Measurements from ENCODE around the gene PRPS2.

PRPS2 gene

DNA sequence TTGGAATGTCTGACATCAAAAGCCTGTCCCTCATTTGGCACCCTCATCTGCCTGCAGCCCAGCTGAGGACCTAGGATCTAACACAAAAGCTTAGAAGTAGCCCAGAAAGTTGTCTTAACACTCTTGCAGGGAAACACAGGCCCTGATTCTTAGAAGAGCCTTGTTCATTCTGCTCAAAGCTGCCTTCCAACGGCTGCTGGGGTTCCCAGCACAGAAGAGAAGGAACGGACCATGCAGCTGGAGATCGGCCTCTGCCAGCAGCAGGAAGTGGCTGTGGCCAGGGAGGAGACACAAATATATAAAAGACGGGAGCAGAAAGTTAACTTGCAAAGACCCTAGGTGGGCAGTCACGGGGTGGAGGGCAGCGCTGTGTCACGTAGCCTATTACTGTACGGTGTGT is 20.4 kb downstream of the PRPS2 start:
- in situ Hi-C loops (cut with MboI; ENCODE audit: low sequenced_read_pairs), result no loop called here

DNA sequence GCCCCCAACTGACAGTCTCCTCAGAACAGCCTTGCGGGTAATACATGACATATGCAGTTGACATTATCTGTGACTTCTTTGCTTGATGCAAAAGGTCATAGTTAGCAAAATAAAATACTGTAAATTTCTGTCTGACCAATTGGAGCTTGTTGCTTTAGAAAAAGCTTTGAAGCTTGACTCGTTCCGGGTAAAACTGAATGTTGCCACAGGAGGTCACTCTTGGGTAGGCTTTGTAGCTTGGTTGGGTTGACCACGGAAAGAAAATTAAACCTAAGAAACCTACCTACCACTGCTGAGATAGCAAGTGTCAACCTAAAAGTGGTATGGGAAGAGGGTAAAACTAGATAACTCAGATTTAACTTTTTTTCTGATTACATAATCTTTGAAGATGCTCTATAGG is 23.2 kb downstream of the PRPS2 start:
- in situ Hi-C loops (cut with MboI; ENCODE audit: low sequenced_read_pairs), result no loop called here

DNA sequence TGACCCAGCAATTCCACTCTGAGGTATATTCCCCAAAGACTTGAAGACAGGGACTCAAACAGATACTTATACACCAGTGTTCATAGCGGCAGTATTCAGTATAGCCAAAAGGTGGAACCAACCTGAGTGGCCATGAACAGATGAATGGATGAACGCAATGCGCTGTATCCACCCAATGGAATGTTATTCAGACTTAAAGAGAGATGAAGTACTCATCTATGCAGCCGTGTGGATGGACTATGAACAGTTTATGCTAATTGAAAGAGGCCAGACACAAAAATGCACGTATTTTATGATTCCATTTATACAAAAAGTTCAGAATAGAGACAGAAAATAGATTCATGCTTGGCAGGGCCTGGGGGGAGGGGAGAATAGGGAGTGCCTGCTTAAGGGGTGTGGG is 26.3 kb downstream of the PRPS2 start:
- in situ Hi-C loops (cut with MboI; ENCODE audit: low sequenced_read_pairs), result no loop called here

DNA sequence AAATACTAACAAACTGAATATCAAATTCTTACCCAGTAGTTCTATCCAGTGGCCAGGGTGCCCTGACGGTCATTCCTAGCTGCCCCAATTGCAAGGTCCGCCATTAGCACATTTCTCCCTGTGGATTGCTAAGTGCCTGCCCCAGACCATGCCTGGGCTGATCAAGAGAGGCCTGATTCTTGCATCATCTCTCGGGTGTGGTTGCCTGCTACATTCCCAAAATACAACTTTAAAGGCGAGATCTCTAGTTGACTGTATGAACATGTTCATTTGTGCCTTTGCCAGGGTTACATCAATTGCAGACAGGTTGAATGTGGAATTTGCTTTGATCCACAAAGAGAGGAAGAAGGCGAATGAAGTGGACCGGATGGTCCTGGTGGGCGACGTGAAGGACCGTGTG is 28.0 kb downstream of the PRPS2 start:
- in situ Hi-C loops (cut with MboI; ENCODE audit: low sequenced_read_pairs), result no loop called here

DNA sequence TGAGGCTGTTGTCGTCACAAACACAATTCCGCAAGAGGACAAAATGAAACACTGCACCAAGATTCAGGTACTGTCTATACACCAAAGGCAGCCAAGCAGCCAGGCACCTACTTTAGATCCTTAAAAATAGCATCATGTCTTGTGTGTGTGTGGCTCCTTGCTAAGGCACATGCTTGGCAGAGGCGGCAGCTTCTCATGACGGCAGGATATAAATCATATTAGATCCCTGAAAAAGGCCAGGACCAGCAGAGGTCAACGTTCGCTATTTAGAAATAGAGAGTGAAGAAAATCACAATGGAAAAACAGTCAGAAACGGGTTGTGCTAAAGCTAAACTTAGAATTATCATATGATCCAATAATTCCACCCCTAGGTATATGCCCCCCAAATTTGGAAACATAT is 29.5 kb downstream of the PRPS2 start:
- in situ Hi-C loops (cut with MboI; ENCODE audit: low sequenced_read_pairs), result no loop called here

DNA sequence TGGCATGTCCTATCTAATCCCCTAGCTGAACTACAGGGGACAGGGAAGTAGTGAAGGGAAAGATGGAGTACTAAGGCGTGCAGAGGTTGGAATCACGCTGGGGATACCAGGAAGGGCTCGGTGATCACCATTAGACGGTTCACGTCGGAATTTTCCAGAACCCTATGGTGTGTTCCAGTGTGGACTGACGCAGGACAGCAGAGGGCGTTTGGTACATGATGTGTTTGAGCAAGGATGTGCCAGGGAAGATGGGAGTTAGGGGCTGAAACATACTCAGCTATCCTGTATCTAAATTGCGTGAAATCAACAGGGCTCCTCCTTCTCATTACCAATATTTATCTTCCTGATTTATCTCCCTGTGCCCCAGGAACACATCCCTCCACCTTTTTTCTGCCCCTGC is 33.7 kb downstream of the PRPS2 start:
- in situ Hi-C loops (cut with MboI; ENCODE audit: low sequenced_read_pairs), result no loop called here

DNA sequence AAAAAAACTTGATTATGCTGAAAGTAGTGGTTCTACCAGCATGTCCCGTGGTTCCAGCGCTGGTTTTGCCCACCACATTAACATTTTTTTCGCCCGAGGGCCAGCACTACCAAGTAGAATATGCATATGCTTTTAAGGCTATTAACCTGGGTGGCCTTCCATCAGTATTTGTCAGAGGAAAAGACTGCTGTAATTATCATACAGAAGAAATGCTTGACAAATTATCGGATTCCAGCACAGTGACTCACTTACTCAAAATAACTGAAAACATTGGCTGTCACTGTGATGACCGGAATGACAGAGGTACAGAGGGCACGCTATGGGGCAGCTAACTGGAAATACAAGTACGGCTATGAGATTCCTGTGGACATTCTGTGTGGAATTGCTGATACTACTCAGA is 34.6 kb downstream of the PRPS2 start:
- in situ Hi-C loops (cut with MboI; ENCODE audit: low sequenced_read_pairs), result no loop called here

DNA sequence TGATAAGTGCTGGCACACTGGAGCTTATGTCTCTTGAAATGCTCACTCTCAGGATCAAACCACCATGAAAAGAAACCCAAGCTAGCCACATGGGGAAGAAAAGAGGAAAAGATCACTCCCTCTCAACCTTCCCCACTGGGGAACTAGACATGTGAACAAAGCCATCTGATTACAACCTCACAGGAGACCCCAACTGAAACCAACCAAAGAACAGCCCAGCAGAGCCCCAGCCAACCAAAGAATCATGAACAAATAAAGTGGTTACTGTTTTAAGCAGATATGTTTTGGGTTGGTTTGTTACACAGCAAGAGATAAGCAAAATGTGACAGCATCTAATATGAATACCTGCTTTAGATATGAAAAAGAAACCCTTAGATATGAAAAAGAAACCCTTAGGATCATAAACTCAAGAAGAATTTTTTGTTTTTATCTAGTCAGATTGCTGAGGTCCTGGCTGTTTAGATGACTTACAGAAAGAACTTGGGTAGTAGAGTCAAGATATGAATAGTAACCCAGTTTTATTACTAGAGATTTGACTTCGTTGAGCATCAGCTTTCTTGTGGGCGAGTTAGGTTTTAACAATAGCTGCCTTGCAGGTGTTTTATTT is 52.0 kb downstream of the PRPS2 start:
- in situ Hi-C loops (cut with MboI; ENCODE audit: low sequenced_read_pairs), result no loop called here

DNA sequence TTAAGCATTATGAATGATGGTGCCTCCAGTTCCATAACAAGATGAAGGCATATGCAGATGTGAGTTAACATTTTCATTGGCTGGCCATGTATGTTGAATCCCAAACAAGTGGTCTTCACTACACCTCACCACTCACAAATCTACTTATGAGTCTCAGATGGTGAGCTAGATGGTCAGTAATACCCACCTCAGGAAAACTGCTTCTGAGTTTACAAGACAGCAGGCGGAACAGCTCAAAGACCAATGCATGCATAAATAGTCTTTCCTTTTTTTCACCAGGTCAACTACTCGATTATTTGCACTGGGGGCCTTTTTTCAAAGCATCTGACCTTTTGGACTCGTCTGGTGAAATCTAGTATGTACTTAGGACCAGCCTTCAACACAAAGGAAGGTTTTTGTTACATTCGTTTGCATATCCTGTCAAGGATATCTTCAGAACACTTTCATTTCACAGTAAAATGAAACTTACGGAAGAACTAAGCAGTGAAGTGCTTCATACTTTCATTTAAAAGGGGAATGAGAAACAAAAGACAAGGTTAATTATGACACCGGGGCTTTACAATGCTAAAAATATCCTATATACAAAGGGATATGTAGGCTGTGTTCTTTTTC is 52.6 kb downstream of the PRPS2 start:
- in situ Hi-C loops (cut with MboI; ENCODE audit: low sequenced_read_pairs), result no loop called here

DNA sequence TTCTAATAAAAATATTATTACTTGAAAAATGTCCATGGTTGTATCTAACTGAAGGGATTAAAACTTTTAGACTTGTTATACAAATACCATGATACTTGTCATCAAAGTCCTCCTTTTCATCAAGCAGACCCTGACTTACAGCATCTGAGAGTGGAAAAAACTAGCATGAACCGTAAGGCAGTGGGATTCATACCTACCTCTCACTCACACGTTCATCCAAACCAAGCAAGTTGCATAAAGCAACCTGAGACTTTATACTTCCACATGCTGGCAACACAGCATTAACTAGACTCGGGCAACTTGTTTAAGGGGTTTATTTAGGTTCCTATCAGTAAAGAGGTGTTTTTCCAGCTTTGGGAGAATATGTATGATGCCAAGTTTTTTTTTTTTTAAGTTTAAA is 53.1 kb downstream of the PRPS2 start:
- in situ Hi-C loops (cut with MboI; ENCODE audit: low sequenced_read_pairs), result no loop called here

DNA sequence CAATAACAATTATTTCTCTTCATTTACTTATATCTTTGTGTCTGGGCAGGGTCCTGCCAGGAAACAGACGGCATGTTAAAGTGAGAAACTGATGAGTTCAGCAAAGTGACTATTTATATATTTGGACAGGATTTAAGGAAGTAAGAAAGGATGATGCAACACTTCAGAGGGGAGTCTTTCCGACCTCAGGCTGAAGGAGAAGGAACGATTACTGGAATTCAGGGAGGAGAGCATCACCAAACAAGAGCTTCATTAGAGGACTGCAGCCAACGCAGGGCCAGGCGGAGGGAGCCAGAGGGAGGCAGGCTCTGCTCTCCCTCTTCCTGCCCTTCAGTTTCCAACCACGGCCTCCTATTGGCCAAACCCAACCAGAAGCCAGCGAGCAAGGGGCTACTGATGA is 74.1 kb downstream of the PRPS2 start:
- in situ Hi-C loops (cut with MboI; ENCODE audit: low sequenced_read_pairs), result no loop called here

DNA sequence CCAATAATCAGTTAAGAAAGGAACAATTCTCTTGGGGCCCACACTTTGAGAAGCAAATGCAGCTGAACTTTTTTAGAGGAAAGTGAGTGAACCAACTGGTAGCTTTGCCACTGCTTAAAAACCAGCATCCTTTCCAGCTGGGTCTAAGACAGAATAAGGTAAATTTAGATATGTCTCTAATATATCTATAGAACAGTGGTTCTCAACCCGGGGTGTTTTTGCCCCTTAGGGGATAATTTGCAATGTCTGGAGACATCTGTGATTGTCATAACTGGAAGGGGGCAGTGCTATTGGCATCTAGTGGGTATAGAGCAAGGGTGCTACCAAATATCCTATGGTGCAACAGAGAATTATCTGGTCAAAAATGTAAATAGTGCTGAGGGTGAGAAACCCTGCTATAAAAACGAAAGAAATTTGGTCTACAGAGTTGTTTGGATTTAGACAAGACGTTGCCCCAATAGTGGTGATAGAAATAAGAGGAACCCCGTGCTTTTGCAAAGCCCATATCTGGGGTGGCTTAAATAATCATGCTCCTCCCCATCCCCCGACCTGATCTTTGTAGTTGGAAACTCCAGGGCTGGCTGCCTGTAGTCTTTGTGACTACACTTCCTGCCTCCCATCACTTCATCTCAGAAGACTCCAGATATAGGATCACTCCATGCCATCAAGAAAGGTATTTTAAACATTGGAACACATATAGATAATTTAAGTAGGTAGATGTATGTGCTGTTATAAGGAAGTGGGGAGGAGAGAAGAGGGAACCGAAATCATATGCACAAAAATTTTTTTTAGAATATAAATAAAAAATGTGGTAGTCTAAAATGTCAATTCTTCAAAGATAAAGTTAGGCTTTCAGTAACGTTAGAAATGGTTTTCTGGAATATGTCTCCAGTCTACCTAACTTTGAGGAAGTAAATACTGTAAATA is 75.5 kb downstream of the PRPS2 start, which contains the start of gene TLR7:
TSS of gene TLR7 (plus strand) at position 622 of the 927 bp plus-strand sequence. CDS start 507 bp downstream, outside the sequence.
- in situ Hi-C loops (cut with MboI; ENCODE audit: low sequenced_read_pairs), result no loop called here

DNA sequence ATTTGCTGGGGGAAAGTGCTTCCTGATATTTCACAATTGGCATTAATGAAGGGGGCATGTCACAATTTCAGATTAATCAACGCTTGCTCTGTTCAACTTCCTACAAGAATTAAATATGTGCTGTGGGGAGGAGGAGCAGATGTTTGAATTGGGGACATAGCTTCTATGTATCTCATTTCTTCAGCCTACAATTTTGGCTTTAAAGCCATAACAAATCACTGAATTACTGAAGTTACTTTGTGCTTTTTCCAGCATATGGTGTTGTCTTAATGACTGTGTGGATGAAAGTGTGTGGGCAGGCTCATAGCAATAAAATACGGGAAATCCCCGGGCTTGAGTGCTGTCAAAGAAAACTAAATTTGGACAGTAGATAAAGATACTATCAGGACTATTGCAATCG is 76.5 kb downstream of the PRPS2 start:
- in situ Hi-C loops (cut with MboI; ENCODE audit: low sequenced_read_pairs), result no loop called here

DNA sequence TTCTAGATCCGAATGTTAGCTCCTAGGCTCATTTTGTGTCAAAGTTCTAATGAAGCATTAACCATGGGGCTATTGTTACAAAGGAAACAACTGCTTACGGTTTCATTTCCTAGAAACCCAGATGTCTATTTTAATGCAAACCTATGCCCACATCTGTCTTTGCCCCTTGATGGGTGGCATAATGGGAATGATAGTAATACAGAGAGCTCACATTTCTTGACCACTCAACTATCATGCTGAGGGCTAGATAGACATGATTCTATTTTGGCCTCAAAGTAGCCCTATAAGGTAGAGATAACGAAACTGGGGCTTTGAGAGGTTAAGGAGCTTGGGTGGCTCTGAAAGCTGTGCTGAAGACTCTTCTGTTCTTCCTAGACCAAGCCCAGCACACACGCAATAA is 77.5 kb downstream of the PRPS2 start:
- in situ Hi-C loops (cut with MboI; ENCODE audit: low sequenced_read_pairs), result no loop called here

DNA sequence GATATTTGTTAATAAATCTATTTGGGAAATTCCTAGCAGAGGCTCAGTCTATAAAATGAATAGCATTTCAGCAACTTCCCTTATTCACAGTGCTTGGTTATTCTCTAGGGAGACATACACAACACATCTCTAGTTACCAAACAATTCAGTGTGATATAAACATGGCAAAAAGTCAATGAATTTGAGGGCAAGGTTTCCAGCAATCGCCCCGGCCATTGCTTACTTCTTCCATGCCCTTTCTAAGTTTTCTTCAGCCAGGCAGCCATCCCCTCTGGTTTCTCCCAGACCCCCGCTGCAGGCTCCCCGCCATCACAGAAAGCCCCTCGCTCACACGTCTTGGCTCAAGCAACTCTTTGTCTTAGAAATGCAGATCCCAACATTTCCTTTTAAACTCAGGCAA is 80.0 kb downstream of the PRPS2 start:
- in situ Hi-C loops (cut with MboI; ENCODE audit: low sequenced_read_pairs), result no loop called here

DNA sequence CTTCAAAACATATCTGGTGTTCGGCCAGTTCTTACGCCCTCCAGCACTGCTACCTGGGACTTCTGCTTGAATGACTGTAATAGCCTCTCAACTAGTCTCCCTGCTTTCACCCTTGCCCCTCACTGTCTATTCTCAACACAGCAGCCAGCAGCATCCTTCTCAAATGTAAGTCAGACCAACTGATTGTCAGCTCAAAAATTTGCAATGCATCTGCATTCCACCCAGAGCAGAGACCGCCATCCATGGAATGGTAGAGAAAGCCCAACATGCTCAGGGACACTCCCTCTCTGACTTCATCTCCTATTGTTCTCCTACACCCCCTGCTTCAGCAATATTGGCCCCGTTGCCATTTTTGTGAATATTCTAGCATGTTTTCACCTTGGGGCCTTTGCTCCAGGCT is 81.5 kb downstream of the PRPS2 start:
- in situ Hi-C loops (cut with MboI; ENCODE audit: low sequenced_read_pairs), result no loop called here
